ENCODE results near the gene PNLIPRP3.

GRCh38 chr10:116410351-116410750 is 17.3 kb upstream of the PNLIPRP3 start:
- TF ChIP-seq CTCF (conservative IDR thresholded peaks at IDR 0.05 in 1 of 2, IDR thresholded peaks at IDR 0.05 in 1 of 2; ENCODE audit: low read depth in 1 of 2, low read length in 2 of 2) (no peak), EZH2 (IDR thresholded peaks at IDR 0.05; ENCODE audit: low read length, missing control alignments) (no peak)

Data from fibroblast of lung (primary cell).